CD4-positive, alpha-beta T cell treated with Interleukin-17A for 1 hour (primary cell): ENCODE measurements around the gene TUBGCP6.

Source experiments
- DNase-seq: peaks from one replicate; pipeline ENCODE4 v3.0.0-alpha.2; 2020

TUBGCP6 gene

GRCh38 chr22:50226063-50226874, 18.6 kb downstream of the TUBGCP6 start:
- DNase-seq, result no peak

GRCh38 chr22:50225200-50225969, 19.4 kb downstream of the TUBGCP6 start:
- DNase-seq, result no peak

- no peak for DNase-seq
These were observed 20.8 kb downstream of the TUBGCP6 start for GRCh38 chr22:50224071-50224470.

- no peak for DNase-seq
These were observed 22.3 kb downstream of the TUBGCP6 start for GRCh38 chr22:50222508-50222907.

GRCh38 chr22:50221410-50222300, 23.2 kb downstream of the TUBGCP6 start:
- no peak for DNase-seq

- no peak for DNase-seq
These were observed 24.0 kb downstream of the TUBGCP6 start for GRCh38 chr22:50220603-50221409.

GRCh38 chr22:50219800-50220602, 24.8 kb downstream of the TUBGCP6 start:
- DNase-seq, result no peak

GRCh38 chr22:50218996-50219727, 25.7 kb downstream of the TUBGCP6 start:
- no peak for DNase-seq

- DNase-seq, result no peak
These were observed 26.4 kb downstream of the TUBGCP6 start for GRCh38 chr22:50218153-50218995.

- no peak for DNase-seq
These were observed 27.2 kb downstream of the TUBGCP6 start for GRCh38 chr22:50217543-50218152.

GRCh38 chr22:50216684-50217520, 27.9 kb downstream of the TUBGCP6 start:
- DNase-seq, result no peak

GRCh38 chr22:50216055-50216683, 28.7 kb downstream of the TUBGCP6 start:
- no peak for DNase-seq

GRCh38 chr22:50215297-50216054, 29.3 kb downstream of the TUBGCP6 start:
- no peak for DNase-seq

- DNase-seq, result no peak
These were observed 31.6 kb downstream of the TUBGCP6 start for GRCh38 chr22:50213263-50213662.

GRCh38 chr22:50211147-50211546, 33.7 kb downstream of the TUBGCP6 start:
- no peak for DNase-seq

- DNase-seq, result no peak
These were observed 34.3 kb downstream of the TUBGCP6 start for GRCh38 chr22:50210378-50211139.
